Spleen (tissue), 7 donors: Measurements from ENCODE around the gene TXNDC8.

Experiments
- POLR2AphosphoS5 ChIP-seq, 3 donors: sonication (generic); formaldehyde crosslinking; IDR thresholded peaks; one replicate each; pipeline ENCODE4 v1.5.1; 2017; ENCODE audit warnings: antibody characterized with exemption in 3 of 3
- TF ChIP-seq, protein P1 (sequence below), 11 experiments: fragments of 200-600 bp in 7 of 11; fragments of 450-650 bp in 4 of 11; sonication (generic) in 4 of 11; IDR thresholded peaks in 8 of 11; conservative IDR thresholded peaks in 3 of 11; 1 replicate in 7 of 11; 2 replicates in 4 of 11; pipeline versions ENCODE4 v1.4.0 to v1.8.0; 2016 to 2021; ENCODE audit warnings: antibody characterized with exemption in 11 of 11, inconsistent platforms in 4 of 11, mild to moderate bottlenecking in 1 of 11
- donor health status: DM: no; HTN: no; CAD: no; lungs with moderate emphysema.
- donor health status: DM: no; HTN: no; CAD: no.
- donor health status: DM: no; HTN: no; CAD: no.

DNA sequence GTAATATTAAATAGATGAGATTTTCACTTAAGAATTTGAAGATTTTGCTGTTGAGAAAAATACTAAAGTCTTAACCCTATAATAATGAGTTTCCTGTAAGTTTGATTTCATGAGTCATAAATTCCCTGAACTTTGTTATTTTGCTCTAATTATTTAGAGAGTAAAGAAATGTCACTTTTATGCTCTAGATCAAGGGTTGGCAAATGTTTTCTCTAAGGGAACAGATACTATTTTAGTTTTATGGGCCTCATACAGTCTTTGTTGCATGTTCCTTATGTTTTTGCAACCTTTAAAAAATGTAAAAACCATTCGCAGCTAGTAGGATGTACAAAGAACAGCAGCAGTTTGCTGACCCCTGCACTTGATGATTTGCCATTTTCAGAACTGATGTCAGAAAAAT lies 480 bp upstream of the TXNDC8 start:
- TF ChIP-seq, protein P1, sequence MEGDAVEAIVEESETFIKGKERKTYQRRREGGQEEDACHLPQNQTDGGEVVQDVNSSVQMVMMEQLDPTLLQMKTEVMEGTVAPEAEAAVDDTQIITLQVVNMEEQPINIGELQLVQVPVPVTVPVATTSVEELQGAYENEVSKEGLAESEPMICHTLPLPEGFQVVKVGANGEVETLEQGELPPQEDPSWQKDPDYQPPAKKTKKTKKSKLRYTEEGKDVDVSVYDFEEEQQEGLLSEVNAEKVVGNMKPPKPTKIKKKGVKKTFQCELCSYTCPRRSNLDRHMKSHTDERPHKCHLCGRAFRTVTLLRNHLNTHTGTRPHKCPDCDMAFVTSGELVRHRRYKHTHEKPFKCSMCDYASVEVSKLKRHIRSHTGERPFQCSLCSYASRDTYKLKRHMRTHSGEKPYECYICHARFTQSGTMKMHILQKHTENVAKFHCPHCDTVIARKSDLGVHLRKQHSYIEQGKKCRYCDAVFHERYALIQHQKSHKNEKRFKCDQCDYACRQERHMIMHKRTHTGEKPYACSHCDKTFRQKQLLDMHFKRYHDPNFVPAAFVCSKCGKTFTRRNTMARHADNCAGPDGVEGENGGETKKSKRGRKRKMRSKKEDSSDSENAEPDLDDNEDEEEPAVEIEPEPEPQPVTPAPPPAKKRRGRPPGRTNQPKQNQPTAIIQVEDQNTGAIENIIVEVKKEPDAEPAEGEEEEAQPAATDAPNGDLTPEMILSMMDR (IDR thresholded peaks at IDR 0.05 in 8 of 11, conservative IDR thresholded peaks at IDR 0.05 in 3 of 11), result no peak
- TF ChIP-seq POLR2AphosphoS5 (IDR thresholded peaks at IDR 0.05), result no peak
